Stimulated activated CD8-positive, alpha-beta memory T cell treated with anti-CD3 and anti-CD28 coated beads, Interleukin-7, amount 100 ng/mL, for 24 hours (primary cell): ENCODE data around the gene DAZAP2.

ENCODE experiments used
- DNase-seq: peaks from one replicate; pipeline ENCODE4 v3.0.0-alpha.2; 2020; ENCODE audit warnings: low read depth

Gene DAZAP2

DNA sequence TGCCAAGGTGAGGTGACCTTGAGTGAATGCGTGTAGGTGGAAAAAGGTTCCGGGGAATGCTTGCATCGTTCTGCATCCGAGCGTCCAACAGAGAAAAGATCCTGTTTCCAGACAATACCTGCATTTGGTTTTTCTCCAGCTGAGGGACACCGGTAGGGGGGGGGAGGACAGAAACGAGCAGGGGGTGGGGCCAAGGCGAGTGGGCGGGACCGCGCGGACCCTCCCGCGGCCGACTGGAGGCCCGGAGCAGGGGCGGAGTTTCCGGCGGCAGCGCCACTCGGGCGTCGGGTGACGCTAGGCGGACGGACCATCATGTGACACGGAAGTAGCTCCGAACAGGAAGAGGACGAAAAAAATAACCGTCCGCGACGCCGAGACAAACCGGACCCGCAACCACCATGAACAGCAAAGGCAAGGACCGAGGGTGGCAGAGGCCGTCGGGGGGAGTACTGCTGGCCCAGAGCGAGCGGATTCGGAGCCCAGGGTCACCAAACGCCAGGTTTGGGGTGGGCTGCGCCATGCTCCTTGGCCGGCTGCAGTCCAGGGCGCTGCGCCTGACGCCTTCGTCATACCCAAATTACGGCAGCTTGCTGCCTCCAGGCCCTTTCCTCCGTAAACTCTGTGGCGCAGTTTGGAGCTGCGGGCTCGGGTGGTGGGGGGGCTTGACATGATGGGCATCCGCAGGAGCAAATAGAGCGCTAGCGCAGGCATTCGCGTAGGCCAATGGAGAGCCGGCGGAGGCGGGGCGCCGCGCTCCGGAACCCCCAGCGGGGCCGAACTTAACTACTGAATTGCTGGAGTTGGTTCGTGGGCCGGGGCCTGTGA is at the start of gene DAZAP2:
Gene DAZAP2 (plus strand): TSS at position 317 of the 825 bp plus-strand sequence. CDS start 82 bp downstream, at position 399.
- DNase-seq = peak; percentile 89

DNA sequence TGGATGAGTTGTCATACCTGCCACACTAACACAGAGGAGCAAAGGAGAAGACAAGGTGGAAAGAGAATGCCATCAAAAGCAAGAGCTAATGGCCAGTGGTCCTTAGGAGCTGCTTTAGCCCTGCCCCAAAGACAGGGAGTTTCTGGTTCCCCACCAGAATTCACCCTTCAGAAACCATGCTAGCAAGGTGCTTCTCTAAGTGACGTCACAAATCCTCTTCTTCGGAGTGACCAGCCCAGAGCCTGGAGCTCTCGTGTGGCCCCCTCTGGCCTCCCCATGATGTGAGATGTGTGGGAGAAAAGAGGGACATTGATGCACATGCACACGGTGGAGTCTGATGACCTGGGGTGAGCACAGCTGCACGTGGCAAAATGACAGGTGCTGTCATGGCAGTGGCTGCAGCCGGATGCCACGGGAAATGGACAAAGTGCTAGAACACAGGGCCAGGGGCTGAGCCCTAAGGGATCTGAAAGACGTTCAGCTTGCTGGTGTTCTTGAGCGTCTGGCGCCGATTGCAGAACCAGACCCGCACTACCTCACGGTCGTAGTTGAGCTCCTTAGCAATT is 48.8 kb upstream of the DAZAP2 start:
- no peak for DNase-seq

GRCh38 chr12:51190820-51191219 is 47.8 kb upstream of the DAZAP2 start:
- DNase-seq = no peak

GRCh38 chr12:51191516-51192283 is 46.9 kb upstream of the DAZAP2 start:
- DNase-seq = no peak

- DNase-seq = no peak
These were observed 46.3 kb upstream of the DAZAP2 start for GRCh38 chr12:51192284-51192671.

DNA sequence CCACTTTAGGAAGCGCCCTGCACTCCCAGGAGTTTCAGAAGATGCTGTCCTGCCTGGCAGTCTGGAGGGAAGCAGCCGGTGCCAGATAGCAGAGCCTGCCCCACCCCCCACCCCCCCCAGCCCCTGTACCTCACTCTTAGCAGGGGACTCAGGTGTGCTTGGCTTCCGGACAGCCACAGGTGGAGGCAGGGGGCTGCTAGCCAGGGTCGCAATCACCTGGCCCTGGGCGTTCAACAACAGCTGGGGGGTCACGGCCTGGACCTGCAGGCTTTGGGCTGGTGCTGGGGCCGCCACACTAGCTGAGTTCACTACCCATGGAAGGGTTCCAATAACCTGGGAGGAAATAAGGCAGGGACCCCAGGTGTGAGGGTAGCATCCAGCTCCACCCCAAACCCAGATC is 42.8 kb upstream of the DAZAP2 start:
- no peak for DNase-seq

- no peak for DNase-seq
These were observed 42.1 kb upstream of the DAZAP2 start for GRCh38 chr12:51196547-51196946.

- no peak for DNase-seq
These were observed 40.7 kb upstream of the DAZAP2 start for GRCh38 chr12:51197736-51198567.

- no peak for DNase-seq
These were observed 39.9 kb upstream of the DAZAP2 start for GRCh38 chr12:51198568-51199365.

GRCh38 chr12:51199366-51199945 is 39.2 kb upstream of the DAZAP2 start:
- no peak for DNase-seq

DNA sequence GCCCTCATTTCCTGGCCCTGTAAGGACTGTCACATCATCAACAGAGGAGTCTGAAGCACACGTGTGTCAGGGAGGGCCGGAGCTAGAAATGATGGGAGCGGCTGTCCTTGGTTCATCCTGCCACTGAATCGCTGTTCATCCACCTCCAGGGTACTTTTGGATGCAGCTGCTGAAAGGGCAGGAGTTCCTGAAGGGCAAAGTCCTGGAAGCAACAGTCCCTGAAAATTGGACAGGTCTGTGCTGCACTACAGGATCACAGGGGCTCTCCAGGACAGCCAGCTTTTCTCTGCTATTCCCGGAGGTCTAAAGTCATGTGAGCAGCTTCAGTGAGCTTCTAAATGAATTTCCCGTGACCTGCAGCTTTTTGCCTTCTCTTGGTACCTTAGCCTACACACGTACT is 38.5 kb upstream of the DAZAP2 start:
- no peak for DNase-seq

GRCh38 chr12:51200806-51201205 is 37.8 kb upstream of the DAZAP2 start:
- no peak for DNase-seq

- no peak for DNase-seq
These were observed 35.9 kb upstream of the DAZAP2 start for GRCh38 chr12:51202718-51203117.

DNA sequence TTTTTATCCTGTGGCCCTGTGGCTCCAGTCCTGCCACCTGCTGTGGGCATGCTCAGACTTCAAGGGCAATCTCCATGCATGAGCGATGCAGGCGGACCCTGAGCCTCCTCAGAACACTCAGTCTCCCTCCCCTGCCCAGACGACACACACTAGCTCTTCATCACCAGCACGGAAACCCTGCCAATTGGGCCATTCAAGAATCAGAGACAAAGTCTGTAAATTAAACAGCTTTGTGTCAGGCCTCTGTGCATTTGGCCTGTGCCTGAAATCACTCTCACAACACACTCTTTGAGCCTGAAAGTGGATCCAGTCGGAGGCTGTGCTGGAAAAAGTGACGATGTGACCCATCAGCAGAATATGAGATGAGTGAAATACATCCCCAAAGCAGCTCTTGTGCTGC is 33.3 kb upstream of the DAZAP2 start:
- DNase-seq = no peak

DNA sequence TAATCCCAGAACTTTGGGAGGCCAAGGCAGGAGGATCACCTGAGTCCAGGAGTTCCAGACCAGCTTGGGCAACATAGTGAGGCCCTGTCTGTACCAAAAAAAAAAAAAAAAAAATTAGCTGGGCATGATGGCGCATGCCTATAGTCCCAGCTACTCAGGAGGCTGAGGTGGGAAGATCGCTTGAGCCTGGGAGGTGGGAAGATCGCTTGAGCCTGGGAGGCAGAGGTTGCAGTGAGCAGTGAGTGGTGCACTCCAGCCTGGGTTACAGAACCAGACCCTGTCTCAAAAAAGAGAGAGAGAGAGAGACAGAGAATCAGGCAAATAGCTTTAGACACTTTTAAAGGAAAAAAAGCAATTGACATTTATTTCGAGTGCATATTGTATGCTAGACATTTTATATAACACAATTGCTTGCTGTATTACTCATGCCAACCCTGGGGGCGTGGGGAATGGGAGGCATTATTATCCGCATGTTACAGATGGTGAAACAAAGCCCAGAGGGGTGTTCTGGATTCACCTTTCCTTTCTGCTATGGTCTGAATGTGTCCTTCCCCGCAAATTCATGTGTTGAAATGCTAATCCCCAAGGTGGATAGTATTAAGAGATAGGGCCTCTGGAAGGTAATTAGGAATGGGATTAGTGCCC is 30.5 kb upstream of the DAZAP2 start:
- no peak for DNase-seq

DNA sequence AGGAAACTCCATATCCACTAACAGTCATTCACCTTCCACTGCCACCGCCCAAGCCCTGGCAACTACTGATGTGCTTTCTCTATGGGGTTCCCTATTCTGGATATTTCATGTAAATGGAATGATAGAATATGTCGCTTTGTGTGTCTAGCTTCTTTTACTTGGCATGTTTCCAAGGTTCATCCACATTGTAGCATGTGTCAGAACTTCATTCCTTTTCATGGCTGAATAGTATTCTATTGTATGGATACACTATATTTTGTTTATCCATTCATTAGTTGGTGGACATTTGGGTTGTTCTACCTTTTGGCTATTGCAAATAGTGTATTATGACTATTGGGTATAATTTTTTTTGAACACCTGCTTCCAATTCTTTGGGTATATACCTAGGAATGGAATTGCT is 29.4 kb upstream of the DAZAP2 start:
- DNase-seq = no peak

DNA sequence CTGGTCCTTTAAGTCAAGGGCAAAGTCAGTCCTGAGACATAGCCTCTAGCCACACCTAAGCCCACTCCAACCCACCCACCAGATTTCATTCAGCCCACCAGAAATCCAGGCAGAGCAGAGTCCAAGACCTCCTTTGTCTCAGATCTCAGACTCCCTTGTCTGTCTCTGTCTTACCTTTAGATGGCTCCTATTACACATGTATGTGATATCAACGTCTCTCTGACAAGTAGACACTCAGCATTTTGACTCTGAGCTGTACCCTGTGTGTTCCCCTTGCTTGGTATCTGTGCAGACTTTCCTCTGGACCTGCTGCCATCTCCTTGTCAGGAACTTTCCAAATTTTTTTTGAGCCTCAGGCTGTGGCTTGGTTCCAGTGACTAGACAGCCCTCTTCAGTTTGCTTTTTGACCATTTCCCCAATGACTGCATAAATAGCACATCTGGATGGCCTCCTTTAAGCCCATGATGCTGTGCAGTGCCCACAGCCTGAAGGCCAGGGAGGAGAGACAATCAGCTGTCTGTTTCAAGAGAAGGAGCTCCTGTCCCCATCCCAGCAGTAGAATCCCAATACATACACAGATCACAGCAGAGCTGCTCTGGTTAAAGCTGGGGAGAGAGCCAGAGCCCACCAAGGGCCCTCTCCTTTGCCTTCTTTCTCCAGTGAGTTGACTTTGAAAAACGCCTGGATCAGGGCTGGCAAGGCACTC is 27.8 kb upstream of the DAZAP2 start:
- DNase-seq = no peak

DNA sequence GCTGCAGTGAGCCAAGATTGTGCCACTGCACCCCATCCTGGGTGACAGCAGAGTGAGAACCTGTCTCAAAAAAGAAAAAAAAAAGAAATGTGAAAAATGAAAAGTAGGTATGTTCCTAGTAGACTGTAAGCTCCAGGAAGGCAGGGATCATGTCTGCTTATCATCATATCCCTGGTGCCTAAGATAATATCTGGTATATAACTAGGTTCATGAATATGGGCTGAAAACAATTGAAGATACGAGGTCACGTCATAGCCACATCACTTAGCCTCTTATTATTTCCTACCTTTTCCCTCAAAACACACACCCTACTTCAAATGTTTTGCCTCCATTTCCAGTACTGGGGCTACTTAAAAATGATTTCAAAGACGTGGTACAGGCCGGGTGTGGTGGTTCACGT is 23.7 kb upstream of the DAZAP2 start:
- no peak for DNase-seq

- no peak for DNase-seq
These were observed 22.0 kb upstream of the DAZAP2 start for GRCh38 chr12:51216642-51217041.
